ENCODE results near the gene NAA30. TPM values are rescaled to one million over a fixed set of nuclear protein-coding genes. Genes with fewer than 3 reads are reported as not detected.

NAA30 gene
- 10.6 TPM in 2 replicates for total RNA-seq

DNA sequence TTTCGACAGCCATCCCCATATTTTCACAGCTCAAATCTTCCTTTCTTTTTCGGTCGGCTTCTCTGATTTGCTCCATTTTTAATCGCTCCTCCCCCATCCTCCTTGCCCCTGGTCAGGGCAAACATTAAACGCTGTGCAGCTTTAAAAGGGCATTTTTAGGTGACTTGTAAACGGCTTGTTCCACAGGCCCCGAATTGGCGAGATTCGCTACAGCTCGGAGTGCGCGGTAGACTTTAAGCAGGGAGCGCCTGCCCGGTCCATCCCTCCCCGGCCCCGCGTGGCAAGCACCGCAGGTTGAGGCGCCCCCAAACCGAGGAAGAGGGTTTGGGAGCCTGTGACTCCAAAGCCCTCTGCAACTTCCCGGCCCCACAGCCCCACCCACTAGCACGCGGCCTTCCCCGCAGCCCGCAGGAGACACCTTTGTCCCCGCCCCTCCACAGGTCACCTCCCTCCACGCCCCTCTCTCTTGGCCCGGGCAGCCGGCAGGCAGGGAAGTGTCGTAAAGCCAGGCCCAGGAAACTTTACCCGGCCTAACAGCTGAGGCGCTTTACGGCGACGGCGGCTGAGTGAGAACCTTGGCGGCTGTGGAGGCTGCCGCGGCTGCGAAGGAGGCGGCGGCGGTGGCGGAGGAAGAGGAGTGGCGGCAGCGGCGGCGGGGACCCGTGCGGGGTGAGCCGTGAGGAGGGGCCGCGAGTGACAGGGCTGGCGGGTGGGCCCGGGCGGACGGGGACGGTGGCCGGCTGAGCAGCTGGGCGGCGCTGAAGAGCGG, at the start of gene NAA30:
TSS of gene NAA30 (plus strand) at position 550 of the 769 bp plus-strand sequence. CDS start 372 bp downstream, outside the sequence.

Other genes with a start within 250 kb of the NAA30 start
- gene EXOC5, start 121.7 kb upstream of the NAA30 start, total RNA-seq: 21.4 and 26.6 TPM in 2 replicates
- 12.1 and 18.4 TPM in 2 replicates for gene AP5M1, start 121.6 kb upstream of the NAA30 start, total RNA-seq
- gene CCDC198, start 103.3 kb downstream of the NAA30 start, total RNA-seq: not detected in 2 replicates

All from bronchial smooth muscle cell (primary cell).